NCI-H1092 treated with DMSO at 0.1 percent for 48 hours (cell line): ENCODE data around the gene ARMC10.
"Not testable (repeated sequence)": the region's sequence is repeated elsewhere in the genome, so short reads cannot be mapped to it uniquely, and the experiment has no call there.

Experiments
- DNase-seq: peaks from one replicate; lab custom pipeline; 2025; lab: John Stamatoyannopoulos, UW

The ARMC10 gene

DNA sequence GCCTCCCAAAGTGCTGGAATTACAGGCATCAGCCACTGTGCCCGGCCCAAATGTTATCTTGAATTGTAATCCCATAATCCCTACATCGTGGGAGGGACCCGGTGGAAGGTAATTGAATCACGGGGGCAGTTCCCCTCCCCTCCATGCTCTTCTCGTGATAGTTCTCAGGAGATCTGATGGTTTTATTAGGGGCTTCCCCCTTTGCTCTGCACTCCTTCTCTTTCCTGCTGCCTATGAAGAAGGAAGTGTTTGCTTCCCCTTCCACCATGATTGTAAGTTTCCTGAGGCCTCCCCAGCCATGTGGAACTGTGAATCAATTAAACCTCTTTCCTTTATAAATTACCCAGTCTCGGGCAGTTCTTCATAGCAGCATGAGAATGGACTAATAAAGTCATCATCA is 3.3 kb downstream of the ARMC10 start:
- not testable (repeated sequence) for DNase-seq

DNA sequence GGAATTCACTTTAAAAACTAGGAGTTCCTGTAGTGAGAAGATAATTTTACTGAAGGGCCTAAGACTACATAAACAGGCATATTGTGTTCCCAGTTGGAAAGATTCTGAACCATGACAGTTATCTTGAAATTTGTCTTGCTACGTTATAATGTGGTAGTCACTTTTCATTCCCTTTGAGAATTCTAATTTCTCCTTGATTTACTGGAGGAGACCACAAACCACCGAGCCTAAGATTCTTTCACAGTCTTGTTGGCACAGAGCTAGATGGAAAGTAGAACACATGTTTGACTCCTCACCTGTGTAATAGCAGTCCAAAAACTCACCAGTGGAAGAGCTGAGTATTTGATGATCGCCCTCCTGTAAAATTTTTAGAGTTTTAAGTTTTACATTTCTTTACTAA is 4.9 kb downstream of the ARMC10 start:
- no peak for DNase-seq

DNA sequence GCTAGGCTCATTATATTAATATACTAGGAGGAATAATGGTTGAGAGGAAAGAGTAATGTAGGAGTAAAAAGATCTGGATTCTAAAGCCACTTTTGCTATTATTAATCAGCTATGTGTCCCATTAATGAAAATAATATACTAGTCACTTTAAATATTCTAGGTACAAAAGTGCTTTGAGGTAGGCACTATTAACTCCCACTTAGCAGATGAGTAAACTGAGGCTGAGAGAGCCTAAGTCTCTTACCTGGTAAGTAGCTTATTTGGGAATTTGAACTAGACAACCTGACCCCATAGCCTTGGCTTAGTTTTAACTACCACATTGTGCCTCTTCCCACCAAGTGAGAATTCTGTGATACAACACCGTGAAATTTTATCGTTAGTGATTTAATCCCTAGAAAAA is 6.0 kb downstream of the ARMC10 start:
- DNase-seq, result no peak

DNA sequence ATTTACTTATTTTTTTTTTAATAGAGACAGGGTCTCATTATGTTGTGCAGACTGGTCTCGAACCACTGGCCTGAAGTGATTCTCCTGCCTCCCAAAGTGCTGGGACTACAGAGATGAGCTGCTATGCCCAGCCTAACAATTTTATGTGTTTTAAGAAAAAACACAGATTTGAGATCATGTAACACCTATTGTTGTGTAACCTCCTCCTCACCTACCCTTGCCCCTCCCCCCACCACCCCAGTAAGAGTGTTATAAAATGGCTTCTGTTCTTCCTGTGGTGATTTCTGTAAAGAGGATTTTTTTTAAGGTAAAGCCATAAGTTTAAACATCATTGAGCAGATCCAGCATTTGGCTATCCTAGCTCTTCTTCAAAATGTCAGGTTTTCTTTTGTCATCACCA is 7.6 kb downstream of the ARMC10 start:
- DNase-seq, result no peak

DNA sequence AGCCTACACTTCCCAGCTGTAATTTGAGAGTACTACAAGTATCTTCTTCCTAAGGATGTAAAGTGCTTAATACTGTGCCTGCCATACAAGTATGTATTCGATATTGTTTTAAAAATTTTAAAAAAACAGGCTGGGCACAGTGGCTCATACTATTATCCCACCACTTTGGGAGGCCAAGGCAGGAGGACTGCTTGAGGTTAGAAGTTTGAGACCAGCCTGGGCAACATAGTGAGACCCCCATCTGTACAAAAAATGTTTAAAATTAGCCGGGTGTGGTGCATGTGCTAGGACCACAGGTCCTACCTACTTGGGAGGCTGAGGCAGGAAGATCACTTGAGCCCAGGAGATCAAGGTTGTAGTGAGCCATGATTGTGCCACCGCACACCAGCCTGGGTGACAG is 8.3 kb downstream of the ARMC10 start:
- DNase-seq, result no peak

DNA sequence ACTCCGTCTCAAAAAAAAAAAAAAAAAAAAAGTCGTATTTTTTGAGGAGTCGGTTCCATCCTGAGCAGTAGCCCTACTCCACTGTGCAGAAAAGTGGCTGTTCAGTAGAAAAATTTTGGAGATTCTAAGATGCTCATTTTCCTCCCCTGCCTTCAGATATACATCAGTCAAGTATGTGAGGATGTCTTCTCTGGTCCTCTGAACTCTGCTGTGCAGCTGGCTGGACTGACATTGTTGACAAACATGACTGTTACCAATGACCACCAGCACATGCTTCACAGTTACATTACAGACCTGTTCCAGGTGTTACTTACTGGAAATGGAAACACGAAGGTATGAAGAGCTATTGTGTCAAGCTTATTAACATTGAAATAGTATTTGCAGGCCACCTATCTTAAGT is 17.4 kb downstream of the ARMC10 start:
- not testable (repeated sequence) for DNase-seq

DNA sequence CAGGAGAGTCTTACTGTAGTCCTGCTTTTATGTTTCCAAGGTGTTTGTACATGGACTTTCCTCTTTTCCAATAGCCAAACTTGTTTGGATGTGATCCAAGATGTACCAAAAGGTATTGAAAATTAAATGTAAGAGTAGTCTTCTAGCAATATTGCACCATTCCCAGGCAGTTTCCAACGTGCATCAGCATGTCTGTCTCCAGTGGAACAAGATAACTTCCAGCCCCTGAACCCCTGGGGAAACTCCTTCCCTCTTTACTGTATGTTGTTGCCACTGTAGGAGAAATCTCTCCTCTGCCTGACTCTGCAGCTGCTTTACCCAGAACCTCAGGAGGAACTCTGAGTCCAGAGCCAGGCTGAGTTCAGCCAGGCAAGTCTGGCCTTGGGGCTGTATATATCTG is 18.5 kb downstream of the ARMC10 start:
- DNase-seq, result no peak

DNA sequence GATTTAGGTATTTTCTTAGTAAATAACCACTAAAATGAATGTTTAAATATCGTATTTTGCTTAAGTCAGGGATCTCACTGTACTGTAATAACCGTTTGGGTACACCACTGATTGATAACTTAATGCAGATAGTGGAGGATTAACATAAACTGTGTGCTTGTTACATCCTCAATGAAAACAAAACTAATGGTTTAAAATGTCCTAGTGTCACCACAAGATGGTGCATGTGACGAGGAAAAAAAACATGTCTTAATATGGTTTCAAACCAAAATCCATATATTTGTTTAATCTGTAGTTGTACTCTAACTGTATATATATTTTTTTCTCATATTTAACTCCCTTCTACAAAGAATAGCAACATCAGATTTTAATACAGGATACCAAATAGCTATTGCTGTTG is 19.2 kb downstream of the ARMC10 start:
- no peak for DNase-seq

DNA sequence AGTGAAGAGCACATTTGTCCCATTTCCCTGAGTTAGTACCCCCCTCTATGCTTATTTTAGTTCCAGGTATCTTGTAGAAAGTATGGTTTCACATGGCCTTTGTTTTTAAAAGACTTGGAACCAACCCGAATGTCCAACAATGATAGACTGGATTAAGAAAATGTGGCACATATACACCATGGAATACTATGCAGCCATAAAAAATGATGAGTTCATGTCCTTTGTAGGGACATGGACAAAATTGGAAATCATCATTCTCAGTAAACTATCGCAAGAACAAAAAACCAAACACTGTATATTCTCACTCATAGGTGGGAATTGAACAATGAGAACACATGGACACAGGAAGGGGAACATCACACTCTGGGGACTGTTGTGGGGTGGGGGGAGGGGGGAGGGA is 20.6 kb downstream of the ARMC10 start:
- not testable (repeated sequence) for DNase-seq

DNA sequence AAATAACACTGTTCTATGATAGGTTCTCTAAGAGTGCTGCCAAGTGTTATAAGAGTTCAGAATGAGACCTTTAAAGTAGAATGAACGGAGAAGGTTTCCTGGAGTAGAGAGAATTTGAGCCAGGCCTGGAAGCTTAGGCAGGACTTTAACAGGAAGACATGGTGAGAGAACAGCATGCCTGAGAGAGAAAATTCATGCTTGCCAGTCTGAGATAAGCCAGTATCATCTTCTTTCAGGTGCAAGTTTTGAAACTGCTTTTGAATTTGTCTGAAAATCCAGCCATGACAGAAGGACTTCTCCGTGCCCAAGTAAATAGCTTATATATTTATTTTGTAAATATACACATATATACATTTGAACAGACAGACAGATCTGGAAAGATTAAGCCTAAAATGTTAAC is 22.1 kb downstream of the ARMC10 start:
- DNase-seq, result no peak

DNA sequence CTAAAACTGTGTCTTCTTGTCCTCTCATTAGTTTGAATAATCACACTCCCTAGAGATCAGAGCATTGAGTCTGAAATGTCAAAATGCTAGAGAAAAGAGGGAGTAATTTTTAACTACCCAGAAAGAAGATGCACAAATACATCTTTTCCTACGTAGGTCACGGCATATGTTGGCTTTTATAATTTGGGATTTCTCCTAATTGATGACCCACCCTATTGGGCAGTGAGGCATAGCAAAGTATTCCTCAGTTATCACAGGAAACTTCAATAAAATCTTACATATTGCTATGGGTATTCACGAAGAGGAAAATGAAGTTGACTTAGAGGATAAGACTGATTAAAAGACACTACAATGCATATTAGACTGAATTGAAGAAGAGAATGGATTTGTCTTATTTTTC is 25.4 kb downstream of the ARMC10 start:
- no peak for DNase-seq

DNA sequence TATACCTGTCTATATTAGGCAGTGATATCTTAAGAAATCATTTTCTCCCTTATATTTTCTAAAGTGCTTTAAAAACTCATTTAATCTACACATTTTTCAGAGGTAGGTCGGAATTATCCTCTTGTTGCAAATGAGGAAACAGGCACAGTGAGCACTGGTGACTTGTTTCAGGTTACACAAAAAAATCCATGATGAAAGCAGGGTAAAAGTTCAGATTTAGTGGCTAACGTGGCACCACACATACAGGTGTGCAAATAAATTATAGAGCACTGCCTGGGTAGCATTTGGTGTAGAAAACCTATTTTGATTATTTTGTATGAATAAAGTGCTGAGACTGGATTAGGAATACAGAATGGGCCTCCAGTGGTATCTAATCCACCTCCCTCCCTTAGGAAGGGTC is 26.6 kb downstream of the ARMC10 start:
- no peak for DNase-seq

DNA sequence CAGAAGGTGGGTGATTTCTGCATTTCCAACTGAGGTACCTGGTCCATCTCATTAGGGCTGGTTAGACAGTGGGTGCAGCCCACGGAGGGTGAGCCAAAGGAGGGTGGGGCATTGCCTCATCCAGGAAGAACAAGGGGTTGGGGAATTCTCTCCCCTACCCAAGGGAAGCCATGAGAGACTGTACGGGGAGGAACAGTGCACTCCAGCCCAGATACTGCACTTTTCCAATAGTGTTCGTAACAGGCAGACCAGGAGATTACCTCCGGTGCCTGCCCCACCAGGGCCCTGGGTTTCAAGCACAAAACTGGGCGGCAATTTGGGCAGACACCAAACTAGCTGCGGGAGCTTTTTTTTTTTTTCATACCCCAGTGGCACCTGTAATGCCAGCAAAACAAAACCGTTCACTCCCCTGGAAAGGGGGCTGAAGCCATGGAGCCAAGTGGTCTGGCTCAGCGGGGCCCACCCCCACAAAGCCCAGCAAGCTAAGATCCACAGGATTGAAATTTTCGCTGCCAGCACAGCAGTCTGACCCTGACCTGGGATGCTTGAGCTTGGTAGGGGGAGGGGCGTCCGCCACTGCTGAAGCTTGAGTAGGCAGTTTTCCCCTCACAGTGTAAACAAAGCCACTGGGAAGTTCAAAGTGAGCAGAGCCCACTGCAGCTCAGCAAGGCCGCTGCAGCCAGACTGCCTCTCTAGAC is 31.2 kb downstream of the ARMC10 start:
- no peak for DNase-seq

DNA sequence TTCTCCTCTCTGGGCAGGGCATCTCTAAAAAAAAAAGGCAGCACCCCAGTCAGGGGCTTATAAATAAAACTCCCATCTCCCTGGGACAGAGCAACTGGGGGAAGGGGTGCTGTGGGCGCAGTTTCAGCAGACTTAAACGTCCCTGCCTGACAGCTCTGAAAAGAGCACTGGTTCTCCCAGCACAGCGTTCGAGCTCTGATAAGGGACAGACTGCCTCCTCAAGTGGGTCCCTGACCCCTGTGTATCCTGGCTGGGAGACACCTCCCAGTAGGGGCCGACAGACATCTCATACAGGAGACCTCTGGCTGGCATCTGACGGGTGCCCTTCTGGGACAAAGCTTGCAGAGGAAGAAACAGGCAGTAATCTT is 31.7 kb downstream of the ARMC10 start:
- not testable (repeated sequence) for DNase-seq

DNA sequence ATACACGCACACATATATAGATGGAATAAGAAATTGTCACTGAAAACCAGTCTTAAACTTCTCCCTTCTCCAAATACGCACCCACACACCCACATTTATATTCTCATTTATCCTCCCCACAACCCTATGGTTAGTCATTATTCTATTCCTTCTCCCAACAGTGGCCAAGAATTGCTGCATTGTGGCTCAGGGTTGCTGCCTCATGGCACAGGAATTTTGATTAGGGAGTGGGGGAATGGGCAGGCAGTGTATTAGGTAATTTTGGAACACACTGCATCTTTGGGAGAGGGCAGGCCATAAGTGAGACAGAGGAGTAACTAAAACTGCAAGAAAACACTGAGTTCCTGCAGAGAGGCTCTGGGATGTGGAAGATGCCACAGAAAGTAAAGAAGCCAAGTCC is 38.2 kb downstream of the ARMC10 start:
- DNase-seq, result no peak

DNA sequence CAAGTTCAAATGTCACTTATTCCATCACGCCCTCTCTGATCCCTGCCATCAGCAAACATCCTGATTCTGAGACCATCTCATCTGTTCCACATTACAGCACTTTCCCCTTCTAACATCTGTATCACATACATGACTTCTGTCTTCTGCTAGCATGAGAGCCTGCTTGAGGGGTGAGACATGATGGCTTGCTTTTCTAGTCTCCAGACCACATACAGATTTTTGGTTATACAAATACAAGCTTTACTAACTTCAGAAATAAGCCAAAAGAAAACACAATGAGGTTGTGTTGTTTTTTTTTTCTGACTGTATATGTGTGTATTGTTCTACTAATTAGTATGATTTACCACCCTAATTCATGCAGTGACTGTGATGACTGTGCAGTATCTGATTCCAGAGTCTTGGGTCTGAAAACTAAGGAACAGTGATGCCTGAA is 39.7 kb downstream of the ARMC10 start:
- no peak for DNase-seq

DNA sequence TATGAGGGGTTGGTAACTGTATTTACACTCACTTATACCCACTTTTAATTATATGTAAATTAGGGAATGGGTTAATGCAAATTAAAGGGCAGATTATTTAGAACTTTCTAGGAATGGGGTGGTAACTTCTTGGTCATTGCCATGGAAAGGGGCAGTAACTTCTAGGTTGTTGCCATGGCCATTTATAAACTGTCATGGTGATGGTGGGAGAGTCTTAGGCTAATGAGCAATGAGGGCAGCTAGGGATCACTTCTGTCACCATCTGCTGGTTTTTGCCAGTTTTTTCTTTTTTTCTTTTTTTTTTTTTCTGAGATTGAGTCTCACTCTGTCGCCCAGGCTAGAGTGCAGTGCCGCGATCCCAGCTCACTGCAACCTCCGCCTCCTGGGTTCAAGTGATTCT is 40.8 kb downstream of the ARMC10 start:
- no peak for DNase-seq

DNA sequence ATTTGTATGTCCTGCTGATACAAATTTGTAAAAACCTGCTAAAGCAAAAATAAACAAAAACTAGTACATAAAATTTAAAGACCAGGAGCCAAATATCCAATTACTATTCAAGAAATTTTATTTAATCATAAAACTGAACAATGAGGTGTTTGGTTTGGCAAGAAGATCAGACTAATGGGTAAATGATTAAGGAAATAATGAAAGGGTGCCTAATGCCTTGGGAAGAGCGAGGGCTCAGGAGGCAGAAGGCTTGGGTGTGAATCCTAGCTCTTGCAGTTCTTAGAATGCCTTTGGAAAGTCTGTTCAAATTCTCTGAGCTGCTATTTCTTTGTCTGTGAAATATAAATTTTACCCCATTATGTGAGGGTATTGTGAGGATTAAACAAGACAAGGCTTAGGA is 41.6 kb downstream of the ARMC10 start:
- DNase-seq, result no peak

DNA sequence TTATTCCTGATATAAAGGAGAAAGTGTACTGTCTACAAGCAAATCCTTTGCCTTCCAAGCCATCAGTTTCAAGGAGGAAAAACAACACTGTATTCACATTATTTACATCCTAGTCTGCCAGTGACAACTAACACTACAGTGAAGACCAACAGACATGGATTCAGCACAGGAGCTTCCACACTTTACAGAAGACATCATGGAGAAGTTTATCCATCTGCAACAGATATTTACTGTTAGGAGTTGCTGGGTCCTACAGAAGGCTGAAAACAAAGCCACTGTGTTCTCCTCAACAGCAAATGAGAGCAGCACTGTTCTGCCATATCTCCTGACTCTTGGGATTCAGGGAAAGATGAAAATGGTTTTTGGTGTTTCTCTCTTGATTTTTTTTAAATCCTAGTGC is 42.1 kb downstream of the ARMC10 start:
- no peak for DNase-seq

DNA sequence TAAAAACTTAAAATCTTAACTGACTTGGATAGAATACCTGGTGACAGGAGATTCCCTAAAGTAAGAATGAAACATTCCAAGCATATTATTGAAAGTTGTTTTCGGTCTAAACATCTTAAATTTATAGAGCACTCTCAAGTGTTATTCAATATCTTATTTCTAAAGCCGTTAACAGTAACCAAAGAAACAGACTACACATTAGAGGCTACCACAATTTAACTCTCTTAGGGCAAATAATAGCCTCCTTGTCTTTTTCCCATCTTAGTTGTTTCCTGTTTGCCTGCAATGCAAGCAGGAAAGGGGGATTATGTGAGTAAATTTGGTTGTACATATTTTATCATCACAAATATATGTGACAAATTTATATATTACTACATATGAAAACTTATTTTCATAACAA is 42.5 kb downstream of the ARMC10 start:
- no peak for DNase-seq

DNA sequence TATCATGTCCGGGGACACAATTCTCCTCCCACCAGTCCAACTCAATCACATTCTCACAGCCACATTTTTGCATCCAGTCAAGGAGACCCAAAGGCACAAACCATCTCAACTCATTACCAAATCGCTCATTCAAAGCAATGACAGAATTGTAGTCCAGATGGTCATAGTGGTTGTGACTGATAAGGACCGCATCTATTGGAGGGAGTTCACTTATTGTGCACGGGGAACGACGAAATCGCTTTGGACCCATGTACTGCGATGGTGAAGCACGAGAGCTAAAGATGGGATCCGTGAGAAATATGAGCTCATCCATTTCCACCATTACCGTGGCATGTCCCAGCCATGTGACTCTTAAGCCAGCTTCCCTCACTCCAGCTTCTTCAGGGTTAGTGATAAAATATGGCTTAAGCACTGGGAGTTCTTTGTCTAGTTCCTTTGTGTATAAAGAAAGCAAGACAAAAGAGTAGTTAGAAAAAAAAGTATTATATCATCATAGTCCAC is 44.9 kb downstream of the ARMC10 start:
- no peak for DNase-seq

DNA sequence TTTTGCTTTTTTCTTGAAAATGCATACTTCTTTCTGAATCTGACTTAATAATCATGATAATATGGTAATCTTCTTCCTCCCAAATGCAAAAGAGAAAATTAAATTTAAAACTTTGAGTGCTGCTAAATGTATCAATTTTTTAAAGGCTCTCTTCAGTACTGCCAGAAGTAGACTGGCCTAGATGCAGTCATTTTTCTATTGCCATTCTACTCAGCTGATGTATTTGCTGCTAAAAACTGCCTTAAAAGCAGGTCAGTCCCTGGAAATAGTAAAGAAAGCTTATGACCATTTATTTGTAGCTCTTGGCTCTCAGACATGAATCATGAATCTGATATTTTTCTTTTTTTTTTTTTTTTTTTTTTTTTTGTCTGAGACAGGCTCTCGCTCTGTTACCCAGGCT is 45.4 kb downstream of the ARMC10 start:
- no peak for DNase-seq

DNA sequence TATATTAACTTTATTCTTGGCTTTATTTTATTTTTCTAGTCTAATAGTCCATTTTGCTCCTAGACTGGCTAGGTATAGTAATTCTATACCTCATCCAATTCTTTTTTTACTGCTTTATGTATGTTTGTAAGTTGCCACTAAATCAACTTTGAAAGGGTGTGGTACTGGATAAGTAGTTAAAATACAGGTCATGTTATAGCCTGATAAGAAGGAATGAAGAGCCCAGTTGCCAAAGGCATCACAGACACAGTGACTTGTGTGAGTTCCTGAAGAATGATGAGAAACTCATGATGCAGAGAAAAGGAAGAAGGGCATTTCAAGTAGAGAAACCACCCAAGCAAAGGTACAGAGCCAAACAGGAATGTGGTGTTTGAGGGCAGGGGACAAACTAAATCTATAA is 46.7 kb downstream of the ARMC10 start:
- no peak for DNase-seq

DNA sequence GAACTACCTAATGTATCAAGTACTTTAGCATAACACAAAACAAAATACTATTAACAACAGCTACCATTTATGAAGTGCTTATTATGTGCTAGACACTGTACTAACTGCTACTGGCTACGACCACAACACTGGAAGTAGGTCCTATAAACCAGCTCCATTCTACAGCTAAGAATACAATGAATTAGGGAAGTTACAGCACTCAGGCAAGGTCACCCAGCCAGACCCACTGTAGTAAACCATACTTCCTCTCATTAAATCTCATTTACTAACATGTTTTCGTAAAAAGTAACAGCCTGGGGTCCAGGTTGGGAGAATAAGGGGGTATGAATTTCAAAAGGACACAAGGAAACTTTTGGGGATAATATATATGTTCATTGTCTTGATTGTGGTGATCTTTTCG is 48.6 kb downstream of the ARMC10 start:
- DNase-seq, result no peak
